Transverse colon (tissue), 3 donors: ENCODE results near the gene USF1.

Source experiments
- POLR2A ChIP-seq: fragments of 450-650 bp; IDR thresholded peaks from one replicate; pipeline ENCODE4 v1.6.1; 2016; ENCODE audit warnings: antibody characterized with exemption, mild to moderate bottlenecking, moderate library complexity
- TF ChIP-seq, protein P1 (sequence below), 5 experiments: fragments of 200-600 bp in 3 of 5; fragments of 450-650 bp in 2 of 5; sonication (generic) in 3 of 5; IDR thresholded peaks; 1 replicate in 2 of 5; 2 replicates in 3 of 5; pipeline ENCODE4 v1.5.1; 2016 to 2017; ENCODE audit warnings: antibody characterized with exemption in 5 of 5, inconsistent platforms in 3 of 5, mild to moderate bottlenecking in 2 of 5, moderate library complexity in 1 of 5

- no peak for TF ChIP-seq POLR2A
- TF ChIP-seq, protein P1, sequence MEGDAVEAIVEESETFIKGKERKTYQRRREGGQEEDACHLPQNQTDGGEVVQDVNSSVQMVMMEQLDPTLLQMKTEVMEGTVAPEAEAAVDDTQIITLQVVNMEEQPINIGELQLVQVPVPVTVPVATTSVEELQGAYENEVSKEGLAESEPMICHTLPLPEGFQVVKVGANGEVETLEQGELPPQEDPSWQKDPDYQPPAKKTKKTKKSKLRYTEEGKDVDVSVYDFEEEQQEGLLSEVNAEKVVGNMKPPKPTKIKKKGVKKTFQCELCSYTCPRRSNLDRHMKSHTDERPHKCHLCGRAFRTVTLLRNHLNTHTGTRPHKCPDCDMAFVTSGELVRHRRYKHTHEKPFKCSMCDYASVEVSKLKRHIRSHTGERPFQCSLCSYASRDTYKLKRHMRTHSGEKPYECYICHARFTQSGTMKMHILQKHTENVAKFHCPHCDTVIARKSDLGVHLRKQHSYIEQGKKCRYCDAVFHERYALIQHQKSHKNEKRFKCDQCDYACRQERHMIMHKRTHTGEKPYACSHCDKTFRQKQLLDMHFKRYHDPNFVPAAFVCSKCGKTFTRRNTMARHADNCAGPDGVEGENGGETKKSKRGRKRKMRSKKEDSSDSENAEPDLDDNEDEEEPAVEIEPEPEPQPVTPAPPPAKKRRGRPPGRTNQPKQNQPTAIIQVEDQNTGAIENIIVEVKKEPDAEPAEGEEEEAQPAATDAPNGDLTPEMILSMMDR (IDR thresholded peaks at IDR 0.05) = no peak
These were observed 38.8 kb upstream of the USF1 start for GRCh38 chr1:161084597-161084988.
